Iris pigment epithelial cell (primary cell): ENCODE measurements around the gene CPNE2.
"Not testable (repeated sequence)": the region's sequence is repeated elsewhere in the genome, so short reads cannot be mapped to it uniquely, and the experiment has no call there.

ENCODE experiments used
- DNase-seq: peaks from one replicate; pipeline ENCODE4 v3.0.0-alpha.2; 2011; ENCODE audit warnings: low read depth

Gene CPNE2

GRCh38 chr16:57069635-57070370 is 22.6 kb upstream of the CPNE2 start:
- no peak for DNase-seq

- DNase-seq, result no peak
These were observed 22.0 kb upstream of the CPNE2 start for GRCh38 chr16:57070424-57070823.

GRCh38 chr16:57071081-57071732 is 21.2 kb upstream of the CPNE2 start:
- not testable (repeated sequence) for DNase-seq

GRCh38 chr16:57071831-57072582 is 20.4 kb upstream of the CPNE2 start:
- peak; percentile 63 for DNase-seq

GRCh38 chr16:57072616-57073275 is 19.6 kb upstream of the CPNE2 start:
- DNase-seq, result no peak

- no peak for DNase-seq
These were observed 14.7 kb upstream of the CPNE2 start for GRCh38 chr16:57077714-57078113.

GRCh38 chr16:57081744-57082143 is 10.6 kb upstream of the CPNE2 start:
- DNase-seq, result no peak

GRCh38 chr16:57082664-57083063 is 9.7 kb upstream of the CPNE2 start:
- no peak for DNase-seq

GRCh38 chr16:57083485-57084126 is 8.8 kb upstream of the CPNE2 start:
- no peak for DNase-seq

GRCh38 chr16:57084257-57084770 is 8.1 kb upstream of the CPNE2 start:
- DNase-seq, result peak; percentile 60

- no peak for DNase-seq
These were observed 7.4 kb upstream of the CPNE2 start for GRCh38 chr16:57084996-57085395.

GRCh38 chr16:57087003-57087402 is 5.4 kb upstream of the CPNE2 start:
- DNase-seq, result no peak

GRCh38 chr16:57089406-57089805 is 3.0 kb upstream of the CPNE2 start:
- no peak for DNase-seq

GRCh38 chr16:57091200-57091974 is 996 bp upstream of the CPNE2 start:
- peak; percentile 56 for DNase-seq

GRCh38 chr16:57092786-57093411 is 516 bp downstream of the CPNE2 start:
- no peak for DNase-seq

GRCh38 chr16:57093666-57094564 is 1.5 kb downstream of the CPNE2 start:
- no peak for DNase-seq

- DNase-seq, result no peak
These were observed 2.5 kb downstream of the CPNE2 start for GRCh38 chr16:57094911-57095310.

- DNase-seq, result no peak
These were observed 3.8 kb downstream of the CPNE2 start for GRCh38 chr16:57096192-57096591.

- no peak for DNase-seq
These were observed 4.4 kb downstream of the CPNE2 start for GRCh38 chr16:57096793-57097192.
